GM12878 (cell line): Measurements from ENCODE around the gene OCA2. TPM values are rescaled to one million over a fixed set of nuclear protein-coding genes. Genes with fewer than 3 reads are reported as not detected.

Source experiments
- ATAC-seq: fragments of 200-7000 bp; cut with Tn5 transposase; 3 replicates; pipeline ENCODE4 v1.9.1; 2020; ENCODE audit warnings: mild to moderate bottlenecking, moderate library complexity
- BruUV-seq: library from RNA; stranded (reverse); fragments of 400-500 nt; replicated peaks from 2 replicates; lab custom pipeline; 2021; lab: Mats Ljungman, UMichigan
- CTCF ChIA-PET: fragments of 300-600 bp; sonication (Branson Sonifier 250); formaldehyde crosslinking; extraction: SDS; loops from one replicate; lab custom pipeline; 2021; ENCODE audit warnings: inconsistent platforms; lab: Yijun Ruan, JAX
- POLR2A ChIA-PET: fragments of 350-600 bp; formaldehyde crosslinking; extraction: SDS; loops from one replicate; lab custom pipeline; 2021; ENCODE audit warnings: inconsistent platforms; lab: Charles Lee
- RAD21 ChIA-PET: fragments of 300-600 bp; sonication (Branson Sonifier 250); formaldehyde crosslinking; loops from one replicate; lab custom pipeline; 2023; ENCODE audit warnings: antibody characterized with exemption; ENCODE audit not compliant: unreplicated experiment; lab: Charles Lee
- SMC1A ChIA-PET: fragments of 300-600 bp; sonication (Branson Sonifier 250); formaldehyde crosslinking; loops from one replicate; lab custom pipeline; 2023; ENCODE audit not compliant: unreplicated experiment, uncharacterized antibody; lab: Charles Lee
- DNase-seq: peaks from one replicate; pipeline ENCODE4 v3.0.0-alpha.2; 2011; ENCODE audit warnings: low read depth, low spot score
- FAIRE-seq: peaks from 3 replicates; lab custom pipeline; 2011; peaks lifted over from hg19 to GRCh38; lab: Jason Lieb, UNC
- H2AFZ ChIP-seq: 2 replicates; pipeline ENCODE4 v1.6.0; 2011; ENCODE audit warnings: low read depth, low read length, control low read depth; ENCODE audit not compliant: control insufficient read depth
- H3K27ac ChIP-seq: 2 replicates; pipeline ENCODE4 v1.5.1; 2011; ENCODE audit warnings: control low read depth; ENCODE audit not compliant: control insufficient read depth, insufficient read depth
- H3K27me3 ChIP-seq, 2 experiments: replicated peaks in 1 of 2; 2 replicates each; pipeline versions ENCODE4 v1.6.0 to v1.6.1; 2011; ENCODE audit warnings: low read length in 1 of 2; ENCODE audit not compliant: control insufficient read depth in 2 of 2, insufficient read depth in 2 of 2
- H3K36me3 ChIP-seq, 2 experiments: 2 replicates each; pipeline ENCODE4 v1.5.1; 2011; ENCODE audit warnings: low read length in 1 of 2; ENCODE audit not compliant: control insufficient read depth in 2 of 2, insufficient read depth in 2 of 2
- H3K4me1 ChIP-seq: 2 replicates; pipeline ENCODE4 v1.6.1; 2011; ENCODE audit warnings: mild to moderate bottlenecking, low read length, moderate library complexity, mixed read lengths; ENCODE audit not compliant: control insufficient read depth, insufficient read depth
- H3K4me2 ChIP-seq: 2 replicates; pipeline ENCODE4 v1.6.0; 2011; ENCODE audit warnings: control low read depth; ENCODE audit not compliant: control insufficient read depth, insufficient read depth
- H3K4me3 ChIP-seq: fragments of 200-600 bp; sonication (generic); 2 replicates; pipeline ENCODE4 v1.5.1; 2016
- H3K79me2 ChIP-seq: 2 replicates; pipeline ENCODE4 v1.6.0; 2011; ENCODE audit warnings: low read length; ENCODE audit not compliant: control insufficient read depth, insufficient read depth
- H3K9ac ChIP-seq: 2 replicates; pipeline ENCODE4 v1.8.0; 2011; ENCODE audit warnings: low read length, control low read depth, mixed read lengths; ENCODE audit not compliant: control insufficient read depth, insufficient read depth
- H3K9me3 ChIP-seq: replicated peaks from 3 replicates; pipeline ENCODE4 v1.5.1; 2011; ENCODE audit warnings: mild to moderate bottlenecking, low read length; ENCODE audit not compliant: control insufficient read depth, insufficient read depth
- H4K20me1 ChIP-seq: 2 replicates; pipeline ENCODE4 v1.6.0; 2011; ENCODE audit not compliant: control insufficient read depth, insufficient read depth
- EZH2 ChIP-seq: IDR thresholded peaks from 2 replicates; pipeline ENCODE4 v1.6.1; 2012; ENCODE audit warnings: low read depth, mild to moderate bottlenecking, control low read depth, inconsistent platforms, low read length, borderline replicate concordance; ENCODE audit not compliant: control insufficient read depth
- PAX8 ChIP-seq: fragments of 450-650 bp; IDR thresholded peaks from 2 replicates; pipeline ENCODE4 v1.6.1; 2017; ENCODE audit warnings: mild to moderate bottlenecking, moderate library complexity
- PKNOX1 ChIP-seq: fragments of 450-650 bp; IDR thresholded peaks from 2 replicates; pipeline ENCODE4 v1.6.1; 2016; ENCODE audit warnings: mild to moderate bottlenecking
- SP1 ChIP-seq: IDR thresholded peaks from one replicate; pipeline ENCODE4 v1.6.1; 2011; ENCODE audit warnings: low read depth, low read length
- USF2 ChIP-seq: IDR thresholded peaks from 2 replicates; pipeline ENCODE4 v1.6.1; 2011; ENCODE audit warnings: low read depth, low read length, improper control_type of control experiment, borderline replicate concordance
- ZBTB11 ChIP-seq: fragments of 450-650 bp; formaldehyde crosslinking; IDR thresholded peaks from 2 replicates; pipeline ENCODE4 v1.5.0; 2022; ENCODE audit warnings: mild to moderate bottlenecking, missing genetic modification characterization
- ZNF274 ChIP-seq: IDR thresholded peaks from one replicate; pipeline ENCODE4 v1.8.0; 2011; ENCODE audit not compliant: insufficient read length, insufficient read depth
- WGBS: methylation state at CpG from one replicate; pipeline ENCODE4 v1.1.6; 2016; ENCODE audit warnings: low lambda C conversion rate; ENCODE audit not compliant: insufficient replicate concordance, insufficient coverage; ENCODE audit errors: missing lambda C conversion rate; 5-methylcytosine and 5-hydroxymethylcytosine counted together
- in situ Hi-C: fragments of 300-500 bp; cut with MboI; formaldehyde crosslinking; loops from 9 replicates; pipeline ENCODE4 v1.14.3; 2018; ENCODE audit warnings: mixed read lengths
- intact Hi-C: fragments of 100-400 bp; cut with micrococcal nuclease; formaldehyde crosslinking; loops from one replicate; pipeline ENCODE4 v1.14.2; 2022; ENCODE audit not compliant: unreplicated experiment
- polyA plus RNA-seq, 11 experiments: library from polyadenylated mRNA; depleted of rRNA in 4 of 11; unstranded in 6 of 11; stranded (reverse) in 5 of 11; fragments of >200 nt; fragmentation: Nextera tagmentation in 4 of 11; fragmentation: Illumina TruSeq in 1 of 11; extraction: Ambion mirVana in 4 of 11; extraction: Trizol in 1 of 11; gene quantifications; 1 replicate in 1 of 11; 2 replicates in 10 of 11; pipeline versions ENCODE4 v1.2.1 to v1.2.3, GENCODE V29; 2011 to 2016; ENCODE audit warnings: inconsistent platforms in 2 of 11, missing spikeins in 2 of 11, low read depth in 1 of 11
- total RNA-seq, 4 experiments: library from RNA; depleted of rRNA in 3 of 4; stranded (reverse); fragments of >200 nt in 3 of 4; fragmentation: Illumina TruSeq in 1 of 4; extraction: Trizol in 1 of 4; gene quantifications; 2 replicates each; pipeline versions ENCODE4 v1.2.1 to v1.2.3, GENCODE V29; 2013 to 2021

OCA2 gene
- total and polyA plus RNA-seq, 10 of the 15 experiments (the other 5 are each of a cell fraction or from before 2014, with no cell fraction given) = 0.04 to 1.8 TPM; not detected in 8

GRCh38 chr15:28117432-28117990 is 18.4 kb upstream of the OCA2 start:
- Histone ChIP-seq H3K27me3 (no peaks in the 10 kb centered on the region), H2AFZ (no peak overlapping the region), H3K79me2 (no peaks in the 10 kb centered on the region), H3K4me2 (no peak overlapping the region), H3K4me1 (no peaks in the 10 kb centered on the region), H3K27ac (no peak overlapping the region), H4K20me1 (no peaks in the 10 kb centered on the region), H3K9ac (no peak overlapping the region), H3K9me3 (no peaks in the 10 kb centered on the region), H3K36me3 (peaks cover 13 to 26% of the 10 kb centered on the region in 2 experiments), H3K4me3 (no peak overlapping the region)
- FAIRE-seq = no peak
- no TSS peak for BruUV-seq
- TF ChIP-seq EZH2 = no peak
- no peak for ATAC-seq
- intact Hi-C loops (no loop called here), in situ Hi-C loops (loop anchor here (5.0 kb wide), 1 partner anchor 35 kb away; no protein-coding TSS in a partner anchor)
- ChIA-PET CTCF (no interaction called here), SMC1A (no interaction called here), RAD21 (no interaction called here), POLR2A (no interaction called here)
- DNase-seq = no peak
- WGBS = 94% methylated on average over 12 of the region's 12 CpGs

- Histone ChIP-seq H3K36me3 (peaks cover 13 to 26% of the 10 kb centered on the region in 2 experiments), H3K27me3 (no peaks in the 10 kb centered on the region), H3K9me3 (no peaks in the 10 kb centered on the region)
- ChIA-PET CTCF (no interaction called here), RAD21 (no interaction called here), POLR2A (no interaction called here)
- in situ Hi-C loops = loop anchor here (5.0 kb wide), 1 partner anchor 34 kb away; no protein-coding TSS in a partner anchor
- no peak for ATAC-seq
- TF ChIP-seq SP1 = no peak
- no peak for TF ChIP-seq PKNOX1
- no peak for TF ChIP-seq ZBTB11
- TF ChIP-seq USF2 = no peak
- no peak for TF ChIP-seq ZNF274
- TF ChIP-seq PAX8 = no peak
- TF ChIP-seq, all 136 proteins: peak for 0
- no peak overlapping the region for H3K4me2 ChIP-seq
- DNase-seq = no peak
- BruUV-seq = no TSS peak
- no peak for FAIRE-seq
- no peaks in the 10 kb centered on the region for H3K4me1 ChIP-seq
- H2AFZ ChIP-seq = no peak overlapping the region
- WGBS = 93% methylated on average over 42 of the region's 42 CpGs
- no peaks in the 10 kb centered on the region for H3K79me2 ChIP-seq
- H3K4me3 ChIP-seq = no peak overlapping the region
- H3K9ac ChIP-seq = no peak overlapping the region
- no peak overlapping the region for H3K27ac ChIP-seq
- H4K20me1 ChIP-seq = no peaks in the 10 kb centered on the region
- intact Hi-C loops = no loop called here
- SMC1A ChIA-PET = no interaction called here
These were observed 17.7 kb upstream of the OCA2 start for GRCh38 chr15:28116521-28117431.
